A673 (cell line): ENCODE data around the gene TOR3A. TPM values are rescaled to one million over a fixed set of nuclear protein-coding genes. Genes with fewer than 3 reads are reported as not detected.

Experiments
- BruUV-seq: library from RNA; stranded (reverse); fragments of 400-500 nt; replicated peaks from 2 replicates; lab custom pipeline; 2021; lab: Mats Ljungman, UMichigan
- CTCF ChIA-PET: fragments of 300-600 bp; sonication (Branson Sonifier 250); formaldehyde crosslinking; loops from one replicate; lab custom pipeline; 2022; ENCODE audit warnings: antibody characterized with exemption; lab: Charles Lee
- POLR2A ChIA-PET: fragments of 300-600 bp; sonication (Branson Sonifier 250); formaldehyde crosslinking; loops from one replicate; lab custom pipeline; 2022; ENCODE audit warnings: antibody characterized with exemption; ENCODE audit not compliant: low non-redundant PET; lab: Charles Lee
- DNase-seq: peaks from one replicate; pipeline ENCODE4 v3.0.0-alpha.2; 2015; ENCODE audit warnings: low spot score
- H3K27ac ChIP-seq: fragments of 200-600 bp; sonication (generic); 2 replicates; pipeline ENCODE4 v1.5.1; 2016; ENCODE audit warnings: mixed run types, low read depth, mild to moderate bottlenecking, mixed read lengths, antibody characterized with exemption, low read length; ENCODE audit not compliant: poor library complexity, severe bottlenecking
- H3K27me3 ChIP-seq: fragments of 200-600 bp; sonication (generic); replicated peaks from 2 replicates; pipeline ENCODE4 v1.6.1; 2017; ENCODE audit warnings: mixed run types, low read depth, mild to moderate bottlenecking, mixed read lengths, antibody characterized with exemption, low read length; ENCODE audit not compliant: insufficient read depth, poor library complexity
- H3K36me3 ChIP-seq: fragments of 200-600 bp; sonication (generic); 2 replicates; pipeline ENCODE4 v1.6.1; 2016; ENCODE audit warnings: mixed run types, mild to moderate bottlenecking, mixed read lengths, antibody characterized with exemption, low read length; ENCODE audit not compliant: insufficient read depth, poor library complexity, severe bottlenecking
- H3K4me1 ChIP-seq: fragments of 200-600 bp; sonication (generic); 2 replicates; pipeline ENCODE4 v1.6.1; 2017; ENCODE audit warnings: mixed run types, mild to moderate bottlenecking, mixed read lengths, antibody characterized with exemption, low read length; ENCODE audit not compliant: insufficient read depth, poor library complexity, severe bottlenecking
- H3K4me3 ChIP-seq: fragments of 200-600 bp; sonication (generic); 2 replicates; pipeline ENCODE4 v1.5.1; 2016; ENCODE audit warnings: low read depth, mixed run types, mild to moderate bottlenecking, mixed read lengths, low read length; ENCODE audit not compliant: poor library complexity, severe bottlenecking
- H3K9me3 ChIP-seq: fragments of 200-600 bp; sonication (generic); 2 replicates; pipeline ENCODE4 v1.6.1; 2016; ENCODE audit warnings: mixed run types, low read depth, mild to moderate bottlenecking, mixed read lengths, antibody characterized with exemption, low read length; ENCODE audit not compliant: poor library complexity, severe bottlenecking
- EZH2 ChIP-seq: fragments of 200-600 bp; sonication (generic); IDR thresholded peaks from 2 replicates; pipeline ENCODE4 v1.6.1; 2017; ENCODE audit warnings: borderline replicate concordance, low read depth, mild to moderate bottlenecking, mixed read lengths, antibody characterized with exemption, low read length; ENCODE audit not compliant: poor library complexity, severe bottlenecking
- intact Hi-C: fragments of 100-400 bp; cut with micrococcal nuclease; formaldehyde crosslinking; loops from one replicate; pipeline ENCODE4 v1.10.0; 2022; ENCODE audit not compliant: unreplicated experiment
- total RNA-seq: library from RNA; stranded (reverse); gene quantifications from 2 replicates; pipeline ENCODE4 v1.2.3, GENCODE V29; 2021
- TF ChIP-seq, protein P1 (sequence below): fragments of 300-800, 200-600 bp; sonication (generic); conservative IDR thresholded peaks from 2 replicates; pipeline ENCODE4 v1.5.1; 2017; ENCODE audit warnings: low read depth, mild to moderate bottlenecking, antibody characterized with exemption, low read length, moderate library complexity, mixed read lengths

Gene TOR3A
- total RNA-seq, 1 experiment from 2014 or later = 21.0 TPM

- DNase-seq = no peak
- Histone ChIP-seq H3K27ac (no peak overlapping the region), H3K9me3 (no peaks in the 10 kb centered on the region), H3K27me3 (no peaks in the 10 kb centered on the region), H3K4me3 (no peak overlapping the region), H3K4me1 (no peaks in the 10 kb centered on the region), H3K36me3 (no peaks in the 10 kb centered on the region)
- POLR2A ChIA-PET = no interaction called here
- no TSS peak for BruUV-seq
- CTCF ChIA-PET = no interaction called here
- TF ChIP-seq, protein P1, sequence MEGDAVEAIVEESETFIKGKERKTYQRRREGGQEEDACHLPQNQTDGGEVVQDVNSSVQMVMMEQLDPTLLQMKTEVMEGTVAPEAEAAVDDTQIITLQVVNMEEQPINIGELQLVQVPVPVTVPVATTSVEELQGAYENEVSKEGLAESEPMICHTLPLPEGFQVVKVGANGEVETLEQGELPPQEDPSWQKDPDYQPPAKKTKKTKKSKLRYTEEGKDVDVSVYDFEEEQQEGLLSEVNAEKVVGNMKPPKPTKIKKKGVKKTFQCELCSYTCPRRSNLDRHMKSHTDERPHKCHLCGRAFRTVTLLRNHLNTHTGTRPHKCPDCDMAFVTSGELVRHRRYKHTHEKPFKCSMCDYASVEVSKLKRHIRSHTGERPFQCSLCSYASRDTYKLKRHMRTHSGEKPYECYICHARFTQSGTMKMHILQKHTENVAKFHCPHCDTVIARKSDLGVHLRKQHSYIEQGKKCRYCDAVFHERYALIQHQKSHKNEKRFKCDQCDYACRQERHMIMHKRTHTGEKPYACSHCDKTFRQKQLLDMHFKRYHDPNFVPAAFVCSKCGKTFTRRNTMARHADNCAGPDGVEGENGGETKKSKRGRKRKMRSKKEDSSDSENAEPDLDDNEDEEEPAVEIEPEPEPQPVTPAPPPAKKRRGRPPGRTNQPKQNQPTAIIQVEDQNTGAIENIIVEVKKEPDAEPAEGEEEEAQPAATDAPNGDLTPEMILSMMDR = no peak
- TF ChIP-seq EZH2 = no peak
- intact Hi-C loops = no loop called here
These were observed 34.8 kb upstream of the TOR3A start for GRCh38 chr1:179046808-179047635.

DNA sequence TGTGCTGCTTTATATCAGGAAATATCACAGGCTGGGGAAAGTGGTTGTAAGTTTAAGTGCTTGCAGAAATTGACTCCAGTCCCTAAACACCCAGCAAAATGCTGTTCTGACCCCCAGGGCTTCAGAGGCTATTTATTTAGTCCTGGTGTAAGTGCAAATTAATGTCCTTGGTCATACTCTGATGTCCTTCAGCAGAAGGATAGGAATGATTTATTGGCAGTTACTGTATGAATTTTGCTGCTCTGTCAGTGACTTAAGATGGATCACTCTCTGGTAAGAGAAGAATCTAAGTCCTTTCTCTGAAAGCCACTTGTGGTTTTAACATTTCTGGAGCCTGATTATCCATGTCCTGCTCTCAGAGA is 34.3 kb upstream of the TOR3A start:
- Histone ChIP-seq H3K27ac (no peak overlapping the region), H3K4me3 (no peak overlapping the region), H3K36me3 (no peaks in the 10 kb centered on the region), H3K9me3 (no peaks in the 10 kb centered on the region), H3K4me1 (no peaks in the 10 kb centered on the region), H3K27me3 (no peaks in the 10 kb centered on the region)
- ChIA-PET CTCF (no interaction called here), POLR2A (no interaction called here)
- no peak for TF ChIP-seq EZH2
- TF ChIP-seq, protein P1 = no peak
- BruUV-seq = no TSS peak
- intact Hi-C loops = no loop called here
- DNase-seq = no peak

DNA sequence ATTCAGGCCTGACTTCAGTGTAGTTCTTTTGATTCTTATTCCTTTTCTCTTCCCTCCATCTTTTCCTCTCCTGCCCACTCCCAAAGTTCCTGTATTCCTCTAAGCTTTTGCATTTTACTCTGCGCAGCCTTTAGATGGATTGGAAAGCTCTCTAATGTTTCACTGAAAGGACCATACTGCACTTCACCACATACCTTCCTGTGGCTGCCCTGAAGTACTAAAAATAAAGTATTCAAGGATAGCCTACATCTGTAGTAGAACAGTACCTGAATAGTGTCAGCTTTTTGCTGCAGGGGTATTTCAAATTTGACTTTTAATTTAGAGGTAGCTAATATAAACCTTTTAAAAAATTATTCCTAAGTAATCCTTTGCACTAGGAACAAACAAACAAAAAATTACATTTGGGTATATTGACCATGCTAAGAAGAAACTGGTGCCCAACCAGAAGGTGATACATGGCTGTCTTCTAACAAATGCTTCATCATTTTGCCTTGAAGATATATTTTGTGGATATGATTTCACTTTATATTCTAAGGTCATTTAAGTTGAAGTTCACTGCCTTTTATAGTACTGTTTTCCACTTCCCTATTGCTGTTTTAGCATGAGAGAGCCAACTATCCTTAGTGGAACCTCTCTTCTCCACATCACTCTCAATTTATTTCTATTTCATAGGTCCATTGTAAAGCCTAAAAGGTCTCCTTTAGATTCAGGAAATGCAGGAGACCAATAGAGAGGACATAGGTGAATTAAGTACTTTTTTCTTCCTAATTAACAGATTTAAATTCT is 33.3 kb upstream of the TOR3A start:
- POLR2A ChIA-PET = no interaction called here
- BruUV-seq = no TSS peak

More for the DNA sequence above, 33.3 kb upstream of the TOR3A start:
- DNase-seq = no peak
- no peak for TF ChIP-seq EZH2
- TF ChIP-seq, protein P1 = no peak
- Histone ChIP-seq H3K4me1 (no peaks in the 10 kb centered on the region), H3K36me3 (no peaks in the 10 kb centered on the region), H3K27ac (no peak overlapping the region), H3K4me3 (no peak overlapping the region), H3K9me3 (no peaks in the 10 kb centered on the region), H3K27me3 (no peaks in the 10 kb centered on the region)
- intact Hi-C loops = no loop called here
- CTCF ChIA-PET = no interaction called here
